HG03558 (cell line): ENCODE results near the gene ZNF202.
"Not testable (repeated sequence)": the region's sequence is repeated elsewhere in the genome, so short reads cannot be mapped to it uniquely, and the experiment has no call there.

Source experiments
- ATAC-seq: cut with Tn5 transposase; IDR thresholded peaks from one replicate; pipeline ENCODE4 v1.9.1; 2021; ENCODE audit warnings: moderate number of reproducible peaks; ENCODE audit not compliant: unreplicated experiment; ENCODE audit errors: extremely low read depth

ZNF202 gene

DNA sequence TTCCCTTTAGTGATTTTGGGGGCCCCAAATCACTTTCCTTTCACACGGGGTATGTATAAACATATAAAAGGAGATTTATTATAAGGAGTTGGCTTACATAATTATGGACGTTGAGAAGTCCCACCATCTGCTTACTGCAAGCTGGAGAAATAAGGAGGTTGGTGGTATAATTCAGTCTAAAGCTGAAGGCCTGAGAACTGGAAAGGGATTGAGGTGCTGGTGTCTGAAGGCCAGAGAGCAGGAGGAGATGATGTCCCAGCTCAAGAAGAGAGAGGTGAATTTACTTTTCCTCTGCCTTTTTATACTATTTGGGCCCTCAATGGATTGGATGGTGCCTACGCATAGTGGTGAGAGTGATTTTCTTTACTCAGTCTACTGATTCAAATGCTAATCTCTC lies 1.3 kb upstream of the ZNF202 start:
- ATAC-seq, result no peak

GRCh38 chr11:123742031-123742723 lies 717 bp upstream of the ZNF202 start:
- ATAC-seq, result no peak

- ATAC-seq, result no peak
These were observed 687 bp downstream of the ZNF202 start for GRCh38 chr11:123740787-123741158.

DNA sequence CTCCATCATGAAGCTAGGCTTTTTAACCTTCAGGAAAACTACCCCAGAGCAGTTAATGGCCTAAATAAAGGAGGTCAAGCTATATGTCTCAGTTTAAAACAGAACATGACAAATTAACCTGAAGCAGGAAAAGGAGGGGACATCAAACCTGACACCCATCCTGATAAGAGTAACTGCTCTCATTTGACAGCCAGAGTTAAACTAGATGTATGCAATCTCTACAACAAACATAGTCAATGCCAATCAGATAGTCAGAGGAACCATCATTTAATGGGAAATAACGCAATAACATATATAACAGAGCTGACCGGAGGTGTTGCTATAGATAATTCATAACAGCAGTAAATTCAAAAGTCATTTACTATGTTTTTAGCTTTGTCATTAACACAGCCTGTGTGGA lies 3.1 kb downstream of the ZNF202 start:
- no peak for ATAC-seq

DNA sequence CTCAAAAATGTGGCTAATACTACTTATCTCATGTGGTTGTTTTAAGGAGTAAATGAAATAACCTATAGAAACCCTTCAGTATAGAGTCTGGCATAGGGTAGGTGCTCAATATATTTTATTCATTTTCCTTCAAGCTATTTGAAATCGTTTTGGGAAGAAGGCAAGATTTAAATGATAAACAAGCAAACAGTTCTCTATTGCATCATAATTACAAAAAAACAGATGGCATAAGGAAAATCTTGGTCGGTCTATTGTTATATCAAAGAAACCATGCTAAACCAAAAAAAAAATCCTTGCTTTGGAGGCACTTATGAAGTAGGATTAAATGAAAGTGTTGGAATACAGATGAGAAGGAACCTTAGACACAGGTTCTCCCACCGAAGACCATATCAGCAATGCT lies 4.7 kb downstream of the ZNF202 start:
- ATAC-seq, result no peak

GRCh38 chr11:123729602-123730001 lies 11.9 kb downstream of the ZNF202 start:
- no peak for ATAC-seq

DNA sequence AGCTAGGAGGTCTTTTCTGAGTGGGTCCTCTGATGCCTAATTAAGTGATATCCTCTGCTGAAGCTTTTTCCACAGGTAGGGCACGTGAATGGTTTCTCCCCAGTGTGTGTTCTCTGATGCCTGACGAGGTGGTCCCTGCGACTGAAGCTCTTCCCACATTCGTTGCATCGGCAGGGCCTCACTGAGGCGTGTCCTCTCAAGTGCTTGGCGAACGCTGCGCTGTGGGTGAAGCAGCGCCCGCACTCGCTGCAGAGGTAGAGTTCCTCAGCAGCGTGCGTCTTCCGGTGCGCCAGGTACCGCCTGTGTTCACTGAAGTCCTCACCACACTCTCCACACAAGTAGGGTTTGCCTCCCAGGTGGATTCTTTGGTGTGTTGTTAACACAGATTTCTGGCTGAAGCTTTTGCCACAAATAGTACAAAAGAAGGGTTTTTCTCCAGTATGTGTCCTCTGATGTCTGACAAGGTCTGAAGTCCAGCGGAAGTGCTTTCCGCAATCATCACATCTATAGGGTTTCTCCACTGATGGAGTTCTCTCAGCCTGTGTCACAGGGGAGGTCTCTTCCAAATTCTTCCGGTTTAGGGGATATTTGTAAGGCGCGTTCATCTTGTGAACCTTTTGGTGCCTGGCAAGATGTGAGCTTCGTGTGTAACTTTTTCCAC lies 15.3 kb downstream of the ZNF202 start:
- ATAC-seq, result no peak

- ATAC-seq, result no peak
These were observed 22.0 kb downstream of the ZNF202 start for GRCh38 chr11:123719452-123719851.

DNA sequence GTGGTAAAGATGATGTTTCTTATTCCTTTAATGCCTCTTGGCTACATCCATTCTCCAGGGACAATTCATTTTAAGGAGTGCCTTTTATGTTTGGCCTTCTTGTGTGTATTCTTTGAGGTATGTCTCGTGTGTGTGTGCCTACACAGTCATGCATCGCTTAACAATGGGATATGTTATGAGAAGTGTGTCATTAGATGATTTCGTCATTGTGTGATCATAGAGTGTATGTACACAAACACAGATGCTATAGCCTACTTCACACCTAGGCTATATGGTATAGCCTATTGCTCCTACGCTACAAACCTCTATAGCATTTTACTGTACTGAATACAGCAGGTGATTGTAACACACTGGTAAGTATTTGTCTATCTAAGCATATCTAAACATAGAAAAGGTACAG lies 23.0 kb downstream of the ZNF202 start:
- no peak for ATAC-seq

DNA sequence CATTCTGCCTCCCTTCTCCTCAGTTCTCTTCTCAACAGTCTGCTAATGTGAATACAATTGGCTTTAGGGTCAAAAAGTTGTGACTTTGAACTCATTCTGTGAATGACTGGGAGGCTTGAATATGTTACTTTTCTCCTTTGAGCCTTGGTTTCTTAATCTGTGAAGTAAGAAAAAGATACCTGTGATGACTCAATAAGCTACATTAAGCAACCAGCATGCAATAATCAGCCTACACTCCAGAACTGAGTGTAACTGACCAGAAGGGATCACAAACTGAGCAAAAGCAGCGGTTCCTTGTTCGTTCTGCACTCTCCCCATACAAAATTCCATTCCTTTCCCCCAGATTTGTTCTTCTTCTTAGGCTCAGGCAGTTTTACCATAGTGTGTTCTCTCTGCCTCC lies 23.4 kb downstream of the ZNF202 start:
- no peak for ATAC-seq

GRCh38 chr11:123712627-123713026 lies 28.8 kb downstream of the ZNF202 start:
- not testable (repeated sequence) for ATAC-seq

DNA sequence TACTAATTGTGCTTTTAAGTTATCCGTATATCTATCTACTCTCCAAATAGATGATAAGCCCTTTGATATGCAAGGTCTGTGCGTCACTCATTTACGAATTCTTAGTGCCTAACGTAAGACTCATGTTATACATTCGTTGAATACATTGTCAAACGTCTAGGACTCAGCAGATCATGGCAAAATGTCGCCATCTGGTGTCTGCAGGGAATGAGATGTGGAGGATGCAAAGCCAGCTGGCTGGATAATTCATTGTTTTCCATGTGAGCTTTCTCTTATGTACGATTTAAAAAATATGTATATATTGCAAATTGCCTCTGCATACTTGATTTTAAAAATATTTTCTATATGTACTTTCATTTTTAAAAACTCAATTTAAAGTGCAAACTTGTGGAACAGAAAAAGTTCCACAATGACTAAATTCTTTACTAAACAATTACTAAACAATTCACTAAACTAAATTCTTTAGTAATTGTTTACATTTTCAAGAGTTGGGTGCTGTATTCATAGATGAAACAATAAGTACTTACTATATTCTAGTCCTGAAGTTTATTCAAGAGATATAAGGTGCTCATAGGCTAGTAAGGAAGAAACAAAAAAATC lies 33.8 kb downstream of the ZNF202 start:
- ATAC-seq, result no peak

DNA sequence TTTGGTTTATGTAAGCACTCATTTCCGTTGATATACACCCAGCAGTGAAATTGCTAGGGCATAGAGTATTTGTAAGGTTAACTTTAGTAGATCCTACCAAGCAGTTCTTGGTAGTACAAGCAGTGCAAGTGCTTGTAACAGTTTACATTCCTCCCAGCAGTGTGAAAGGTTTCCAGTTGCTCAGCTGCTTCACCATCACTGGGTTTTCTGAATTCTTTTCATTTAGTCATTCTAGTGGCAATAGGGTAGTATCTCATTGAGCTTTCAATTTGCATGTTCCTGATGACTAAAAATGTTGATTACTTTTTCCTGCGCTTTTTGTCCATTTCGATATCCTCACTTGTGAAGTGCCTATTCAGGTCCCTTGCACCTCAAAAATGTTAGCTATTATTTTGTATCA lies 34.3 kb downstream of the ZNF202 start:
- no peak for ATAC-seq

DNA sequence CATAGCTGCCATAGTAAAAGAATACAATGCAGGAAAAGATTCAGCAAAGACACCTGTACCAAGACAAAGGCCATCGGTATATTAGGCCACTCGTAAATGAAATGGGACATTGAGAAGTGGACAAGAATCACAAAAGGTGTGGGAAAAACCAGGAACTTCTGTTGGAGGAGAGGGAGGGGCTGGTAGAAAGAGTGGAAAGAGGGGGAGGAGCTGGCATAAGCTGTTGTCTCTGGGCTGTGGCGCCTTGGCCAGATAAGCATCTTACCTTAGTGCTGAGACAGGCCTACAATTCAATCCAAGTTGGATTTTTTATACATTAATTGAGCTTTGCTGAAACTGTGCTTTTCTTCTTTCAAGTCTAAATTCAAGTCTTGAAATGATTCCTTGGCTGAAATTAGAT lies 37.1 kb downstream of the ZNF202 start:
- no peak for ATAC-seq

- no peak for ATAC-seq
These were observed 38.8 kb downstream of the ZNF202 start for GRCh38 chr11:123702696-123703095.

DNA sequence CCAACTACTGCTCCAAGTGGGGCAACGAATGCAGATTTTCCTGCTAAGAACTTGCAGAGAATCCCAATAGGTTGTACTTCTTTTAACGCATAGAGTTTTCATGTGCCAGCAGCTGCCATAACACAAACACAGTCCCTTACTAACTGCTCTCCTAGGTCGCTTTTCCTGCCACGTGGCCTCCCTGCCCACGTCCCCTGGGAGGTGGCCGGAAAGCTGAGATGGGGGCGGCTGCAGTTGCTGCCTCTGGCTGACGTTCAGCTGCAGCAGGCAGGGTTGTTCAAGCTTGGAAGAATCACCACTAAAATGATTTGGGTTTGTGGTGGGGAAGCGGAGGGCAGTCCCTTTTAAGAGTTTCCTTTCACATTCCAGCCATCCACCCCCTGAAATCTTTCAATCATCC lies 39.3 kb downstream of the ZNF202 start:
- no peak for ATAC-seq

DNA sequence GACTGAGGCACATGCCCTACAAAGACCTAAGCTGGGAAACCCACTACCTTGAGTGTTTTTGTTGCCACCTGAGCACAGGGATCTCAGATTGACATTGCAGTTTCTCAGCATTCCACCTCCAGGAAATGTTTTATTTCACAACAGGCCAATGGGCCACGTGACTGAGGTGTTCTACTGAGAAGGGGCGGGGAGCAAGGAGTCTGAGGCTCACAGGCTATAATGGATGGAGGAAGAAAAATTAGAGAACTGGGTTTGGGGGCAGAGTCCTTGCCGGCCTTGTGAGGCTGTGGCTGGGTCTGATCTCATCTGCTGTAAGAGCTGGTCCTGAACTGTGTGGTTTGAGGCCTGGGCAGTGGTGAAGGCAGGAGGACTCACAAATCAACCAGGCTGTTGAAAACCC lies 40.7 kb downstream of the ZNF202 start:
- no peak for ATAC-seq

DNA sequence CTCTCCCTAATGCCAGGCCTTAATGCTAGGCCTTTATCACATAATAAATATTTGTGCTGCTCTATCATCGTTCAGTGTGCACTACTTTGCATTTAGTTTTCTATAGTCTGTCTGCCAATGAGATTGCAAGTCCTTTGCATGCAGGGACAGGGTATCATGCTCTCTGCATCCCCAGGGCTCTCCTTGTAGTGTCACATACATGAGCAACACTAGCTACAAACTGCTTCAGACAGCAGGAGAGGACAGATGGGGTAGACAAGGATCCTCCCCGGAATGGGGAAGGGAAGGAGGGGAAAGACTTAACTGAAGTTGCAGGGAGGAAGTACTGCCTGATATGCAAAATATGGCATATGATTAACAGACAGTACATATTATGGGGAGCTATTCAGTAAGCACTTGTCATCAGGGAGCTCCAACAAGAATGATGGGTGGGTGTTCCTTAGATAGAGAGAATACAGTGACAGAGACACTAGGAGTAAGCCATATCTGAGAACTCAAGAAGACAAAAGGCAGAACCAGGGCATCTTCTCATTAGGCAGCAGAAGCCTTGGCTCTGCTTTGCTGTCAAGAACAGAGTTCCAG lies 42.8 kb downstream of the ZNF202 start:
- ATAC-seq, result no peak

DNA sequence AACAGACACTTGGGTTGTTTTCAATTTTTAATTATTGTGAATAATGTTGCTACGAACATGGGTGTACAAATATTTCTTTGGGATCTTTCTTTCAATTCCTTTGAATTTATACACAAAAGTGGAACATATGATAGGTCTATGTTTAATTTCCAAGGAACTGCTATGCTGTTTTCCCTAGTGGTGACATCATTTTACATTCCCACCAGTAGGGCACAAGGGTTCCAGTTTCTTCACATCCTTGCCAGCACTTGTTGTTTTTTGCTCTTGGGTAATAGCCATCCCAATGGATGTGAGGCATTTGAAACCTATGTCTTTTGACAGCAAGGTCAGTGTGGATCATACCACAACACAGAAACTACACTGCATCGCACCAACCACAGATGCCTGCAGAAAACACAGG lies 45.3 kb downstream of the ZNF202 start:
- no peak for ATAC-seq

DNA sequence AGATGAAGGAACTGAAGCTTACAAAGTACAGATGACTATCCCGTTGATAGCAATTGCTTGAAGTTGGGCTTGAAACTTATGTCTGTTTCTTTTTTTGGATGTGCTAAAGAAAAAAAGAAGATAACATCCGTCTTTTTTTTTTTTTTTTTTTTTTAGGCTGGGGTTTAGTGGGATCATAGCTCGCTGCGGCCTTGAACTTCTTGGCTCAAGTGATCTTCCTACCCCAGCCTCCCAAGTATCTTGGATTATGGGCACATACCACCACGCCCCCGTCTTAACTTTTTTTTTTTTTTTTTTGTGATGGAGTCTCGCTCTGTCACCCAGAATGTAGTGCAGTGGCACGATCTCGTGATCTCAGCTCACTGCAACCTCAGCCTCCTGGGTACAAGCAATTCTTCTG lies 46.2 kb downstream of the ZNF202 start:
- no peak for ATAC-seq

DNA sequence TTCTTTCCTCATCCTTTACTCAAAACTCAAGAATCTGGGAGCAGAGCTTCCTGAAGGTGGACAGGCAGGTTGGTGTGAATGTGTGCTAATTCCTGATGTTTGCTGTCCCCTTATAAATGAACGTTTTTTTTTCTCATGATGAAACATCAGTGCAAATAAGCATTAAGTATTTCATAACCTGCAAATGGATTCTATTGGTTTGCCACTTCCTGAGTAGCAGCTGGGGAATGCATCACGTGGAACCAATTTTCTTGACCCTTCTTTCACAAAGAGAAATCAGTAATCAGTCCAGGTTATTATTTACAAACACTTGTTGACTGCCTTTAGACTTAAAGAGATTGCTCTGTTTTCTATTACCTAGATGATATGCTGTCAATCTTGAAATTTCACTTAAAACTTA lies 46.9 kb downstream of the ZNF202 start:
- ATAC-seq, result no peak

- no peak for ATAC-seq
These were observed 48.5 kb downstream of the ZNF202 start for GRCh38 chr11:123692961-123693360.
